ENCODE data around the gene CA5A.
A peak's percentile ranks its signal among the peaks of the same experiment; 100 is the strongest.
"Not testable (repeated sequence)": the region's sequence is repeated elsewhere in the genome, so short reads cannot be mapped to it uniquely, and the experiment has no call there.

Gene CA5A

DNA sequence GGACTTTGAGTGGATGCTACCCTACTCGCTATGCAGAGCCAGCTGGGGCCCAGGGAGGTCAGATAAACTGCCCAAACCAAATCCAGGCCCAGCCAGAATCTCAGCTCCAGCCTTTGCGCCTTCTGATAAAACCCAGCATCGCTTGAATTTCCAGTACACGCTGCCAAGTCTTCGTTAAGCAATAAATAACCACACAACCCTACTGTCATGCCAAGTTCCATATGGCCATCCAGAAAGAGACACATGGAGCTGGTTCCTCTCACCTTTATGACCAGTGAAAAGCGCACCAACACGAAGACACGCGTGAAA lies 73.0 kb downstream of the CA5A start:
- not testable (repeated sequence) for DNase-seq

DNA sequence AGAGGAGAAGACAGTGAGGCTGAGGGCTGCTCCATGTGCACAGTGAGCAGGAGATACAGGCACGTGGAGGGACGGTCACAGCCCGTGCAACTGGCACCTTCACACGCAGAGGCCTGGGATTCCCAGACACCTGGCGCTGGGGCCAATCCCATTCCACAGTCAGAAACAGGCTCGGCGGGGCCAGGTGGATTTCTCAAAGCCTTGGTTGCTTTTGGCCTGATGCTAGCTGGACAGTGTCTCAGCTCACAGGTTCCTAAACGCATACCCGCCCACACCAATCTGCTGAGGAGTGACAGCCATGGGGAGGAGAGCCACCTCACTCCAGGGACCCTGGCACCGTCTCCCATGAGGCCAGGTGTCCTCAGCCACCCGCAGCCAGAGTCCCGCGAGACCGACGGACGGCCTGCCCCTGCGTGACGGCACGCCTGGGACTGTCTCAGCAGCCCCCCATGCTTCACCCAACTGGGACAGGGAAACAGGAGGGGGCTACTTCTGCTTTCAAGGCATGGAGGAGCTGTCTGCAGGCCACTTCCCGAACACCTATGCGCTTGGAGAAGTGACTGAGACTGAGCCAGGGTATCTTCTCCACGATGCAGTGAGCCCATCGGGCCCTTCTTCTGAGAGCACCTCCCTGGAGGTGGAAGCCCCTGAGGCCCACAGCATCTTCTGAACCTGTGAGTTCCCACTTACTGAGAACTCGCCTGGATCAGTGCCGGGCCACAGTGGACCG lies 73.6 kb downstream of the CA5A start:
- not testable (repeated sequence) for DNase-seq

DNA sequence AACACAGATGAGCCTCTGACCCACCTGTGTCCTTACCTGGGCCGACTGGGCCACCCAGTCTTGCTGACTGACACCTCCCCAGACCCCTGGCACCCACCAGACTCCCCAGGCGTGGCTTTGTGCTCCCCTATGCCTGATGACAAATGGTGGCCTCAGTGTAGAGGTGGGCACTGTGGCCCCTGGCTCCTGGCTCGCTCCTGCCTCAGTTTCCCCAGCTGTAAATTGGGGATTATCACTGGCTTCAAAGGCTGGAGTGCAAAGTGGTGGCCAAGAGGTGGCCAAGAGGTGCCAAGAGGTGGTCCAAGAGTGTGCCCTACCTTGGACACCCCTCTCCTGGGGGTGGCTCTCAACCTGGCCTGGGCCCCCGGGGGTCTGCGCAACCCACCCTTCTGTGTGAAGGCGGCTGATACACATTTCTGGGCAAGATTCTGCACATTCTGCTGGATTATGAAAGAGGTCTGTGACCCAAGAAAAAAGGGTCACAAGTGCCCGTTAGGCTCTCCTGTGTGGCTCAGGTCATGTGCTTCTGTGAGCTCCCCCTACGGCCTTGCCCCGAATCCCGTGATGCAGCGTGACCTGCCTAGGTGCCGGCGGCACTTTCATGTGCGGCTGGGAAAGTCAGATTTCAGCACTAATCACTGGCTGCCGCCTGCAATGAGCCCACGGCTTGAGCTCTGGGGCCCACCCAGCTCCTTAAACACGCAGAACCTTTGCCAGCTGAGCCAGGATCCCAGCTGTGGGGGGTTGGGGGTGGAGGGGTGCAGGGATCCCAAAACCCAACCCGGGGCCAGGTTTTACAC lies 74.8 kb downstream of the CA5A start:
- not testable (repeated sequence) for DNase-seq

DNA sequence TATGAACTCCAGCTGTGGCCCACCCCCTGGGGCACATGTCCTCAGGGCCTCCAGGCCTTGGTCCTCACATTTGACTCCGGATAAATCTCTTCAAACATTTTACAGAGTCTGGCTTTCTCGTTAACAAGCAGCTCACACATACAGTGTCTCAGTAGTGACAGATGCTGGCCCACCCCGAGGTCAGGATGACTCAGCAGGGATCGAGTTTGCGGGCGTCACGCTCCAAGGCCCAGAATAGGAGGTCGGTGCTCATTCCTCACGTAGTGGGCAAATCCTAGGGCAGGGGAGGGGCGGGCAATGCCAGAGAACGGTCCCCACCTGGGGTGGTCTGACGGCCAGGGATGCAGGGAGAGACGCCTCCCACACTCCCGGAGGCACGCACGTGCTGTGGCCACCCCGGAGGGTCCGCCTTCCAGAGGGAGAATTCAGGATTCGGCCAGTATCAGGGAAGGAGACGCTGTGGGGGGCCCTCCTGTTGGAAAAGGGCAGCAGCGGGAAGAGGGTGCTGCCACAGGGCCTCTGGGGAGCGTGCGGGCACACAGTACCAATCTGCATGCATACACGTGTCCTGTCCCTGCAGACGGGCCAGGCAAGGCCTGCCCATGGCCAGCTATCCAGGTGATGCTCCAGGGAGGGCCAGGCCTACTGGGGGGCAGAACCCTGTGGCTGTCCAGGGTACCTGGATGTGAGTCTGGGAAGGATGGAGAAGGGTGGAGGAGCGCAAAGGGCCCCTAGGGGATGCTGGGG lies 75.6 kb downstream of the CA5A start:
- peak; percentile 15 for DNase-seq

DNA sequence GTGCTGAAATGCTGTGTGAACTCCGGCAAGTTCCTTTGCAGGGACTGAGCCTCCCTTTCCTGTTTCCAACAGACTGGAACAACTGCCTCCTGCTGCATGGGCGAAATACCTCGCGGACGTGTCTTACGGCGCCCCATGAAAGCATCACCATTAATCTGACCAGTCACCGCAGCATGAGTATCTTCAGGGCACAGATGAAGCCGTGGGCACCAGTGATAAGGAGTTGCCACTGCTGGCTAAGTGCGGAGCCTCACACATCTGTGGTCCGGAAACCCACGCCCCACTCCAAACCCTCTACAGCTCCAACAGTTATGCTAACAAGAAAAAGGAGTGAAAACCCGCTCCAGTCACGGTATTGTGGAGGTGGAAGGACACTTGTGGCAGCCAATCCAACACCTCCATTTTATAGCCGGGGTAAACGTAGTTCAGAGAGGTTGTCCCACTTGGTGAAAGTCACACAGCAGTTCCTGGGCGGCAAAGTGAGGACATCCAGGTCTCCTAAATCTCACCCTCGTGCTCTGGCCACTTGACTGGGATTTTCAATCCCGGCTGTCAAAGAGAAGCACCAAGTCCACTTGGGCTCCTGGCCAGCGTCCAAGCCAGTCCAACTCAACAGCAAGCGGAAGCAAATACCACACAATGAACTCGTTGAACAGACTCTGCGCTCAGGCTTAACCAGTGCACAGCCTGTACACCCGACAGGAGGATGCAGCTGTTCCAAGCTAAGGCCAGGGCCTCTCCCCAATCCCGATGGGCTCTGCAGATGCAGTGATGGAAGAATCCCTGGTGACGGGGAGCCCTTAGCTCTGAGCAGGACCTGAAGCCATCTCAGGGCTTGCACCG lies 78.0 kb downstream of the CA5A start:
- DNase-seq, result not testable (repeated sequence)

DNA sequence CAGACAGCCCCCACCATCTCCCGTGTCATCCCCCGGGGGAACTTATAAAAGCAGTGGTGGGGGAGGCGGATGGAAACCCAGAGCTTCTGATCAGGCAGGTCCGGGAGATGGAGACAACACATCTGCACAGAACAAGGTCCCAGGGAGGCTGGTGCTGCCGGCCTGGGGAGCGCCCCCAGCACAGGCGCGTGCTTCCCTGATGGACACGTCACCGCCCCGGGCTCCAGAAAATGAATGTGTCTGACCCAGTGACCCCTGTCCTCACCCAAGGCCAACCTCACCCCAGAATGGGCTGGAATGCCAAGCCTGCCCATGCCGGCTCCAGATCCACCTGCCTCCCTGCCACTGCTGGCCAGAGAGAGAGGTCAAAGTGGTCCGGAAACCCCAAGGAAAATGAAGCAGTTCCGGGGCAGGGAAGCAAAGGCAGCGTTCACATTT lies 79.5 kb downstream of the CA5A start:
- DNase-seq, result no peak

DNA sequence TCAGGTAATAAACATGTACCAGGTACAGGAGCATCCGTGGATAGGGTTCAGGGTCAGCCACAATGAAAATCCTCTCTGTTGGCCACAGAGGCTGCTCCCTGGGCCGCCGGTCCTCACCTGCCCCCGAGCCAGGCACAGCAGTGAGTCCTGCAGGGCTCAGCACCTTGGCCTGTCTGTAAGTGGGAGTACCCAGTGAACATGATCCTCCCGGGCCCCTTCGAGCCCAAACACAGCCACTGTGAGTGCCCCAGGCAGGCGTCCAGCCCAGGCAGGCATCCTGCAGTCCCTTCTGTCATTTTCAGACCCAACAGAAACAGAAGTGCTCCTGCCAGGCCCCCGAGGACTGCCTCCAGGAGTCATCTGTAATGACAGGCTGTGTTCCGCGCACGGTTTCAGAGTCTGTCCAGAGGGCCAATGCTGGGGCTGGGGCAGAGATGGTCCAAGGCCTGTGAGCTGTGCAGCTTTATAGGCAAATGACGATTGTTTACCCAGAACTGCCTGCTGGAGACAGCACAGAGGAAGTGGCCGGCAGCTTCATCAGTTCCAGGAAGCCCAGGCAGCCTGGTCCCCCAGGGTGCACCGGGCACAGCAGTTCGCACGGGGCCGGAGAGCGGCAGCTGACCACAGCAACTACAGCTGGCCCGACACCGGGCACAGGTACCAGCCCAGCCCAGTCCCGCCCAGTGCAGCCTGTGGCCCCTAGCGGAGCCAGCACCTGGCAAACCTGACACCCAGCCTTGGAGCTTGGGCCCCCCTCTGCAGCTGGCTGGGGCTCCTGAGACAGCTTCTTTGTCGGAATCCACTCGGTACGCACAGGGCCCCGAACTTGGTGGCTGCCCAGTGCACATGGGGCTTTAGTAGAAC lies 80.2 kb downstream of the CA5A start:
- peak; percentile 27 for DNase-seq

DNA sequence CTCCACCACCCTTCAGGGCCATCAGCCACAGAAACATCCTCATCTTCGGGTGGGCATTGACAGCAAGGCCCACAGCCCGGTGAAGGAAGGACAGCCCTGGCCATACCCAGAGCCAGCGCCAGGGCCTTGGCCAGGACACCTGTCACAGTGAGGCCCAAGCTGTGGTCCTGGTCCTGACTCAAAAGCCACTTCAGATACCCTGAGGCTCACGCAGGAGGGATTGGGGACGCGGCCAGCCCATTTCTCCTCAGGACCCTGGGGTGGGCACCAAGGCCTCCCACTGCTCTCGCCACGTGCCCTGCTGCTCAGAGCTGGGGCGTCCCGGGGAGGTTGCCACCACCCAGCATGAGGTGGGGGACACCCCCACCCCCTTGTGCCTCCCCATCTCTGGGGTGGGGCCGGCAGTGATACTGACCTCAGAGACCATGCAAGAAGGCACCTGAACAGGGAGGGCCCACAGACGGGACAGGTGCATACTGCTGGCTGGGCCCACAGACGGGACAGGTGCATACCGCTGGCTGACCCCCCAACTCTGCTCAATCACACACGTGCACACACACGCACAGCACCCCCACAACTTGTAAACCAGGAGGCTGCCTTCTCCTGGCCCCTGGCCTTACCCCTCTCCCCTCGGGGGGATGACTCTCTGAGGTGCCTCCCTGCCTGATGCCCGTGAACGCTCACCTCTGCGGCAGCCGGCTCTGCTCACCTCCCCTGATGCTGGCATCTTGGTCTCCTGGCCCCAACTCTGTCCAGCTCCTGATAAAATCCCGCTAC lies 81.2 kb downstream of the CA5A start:
- DNase-seq, result no peak

DNA sequence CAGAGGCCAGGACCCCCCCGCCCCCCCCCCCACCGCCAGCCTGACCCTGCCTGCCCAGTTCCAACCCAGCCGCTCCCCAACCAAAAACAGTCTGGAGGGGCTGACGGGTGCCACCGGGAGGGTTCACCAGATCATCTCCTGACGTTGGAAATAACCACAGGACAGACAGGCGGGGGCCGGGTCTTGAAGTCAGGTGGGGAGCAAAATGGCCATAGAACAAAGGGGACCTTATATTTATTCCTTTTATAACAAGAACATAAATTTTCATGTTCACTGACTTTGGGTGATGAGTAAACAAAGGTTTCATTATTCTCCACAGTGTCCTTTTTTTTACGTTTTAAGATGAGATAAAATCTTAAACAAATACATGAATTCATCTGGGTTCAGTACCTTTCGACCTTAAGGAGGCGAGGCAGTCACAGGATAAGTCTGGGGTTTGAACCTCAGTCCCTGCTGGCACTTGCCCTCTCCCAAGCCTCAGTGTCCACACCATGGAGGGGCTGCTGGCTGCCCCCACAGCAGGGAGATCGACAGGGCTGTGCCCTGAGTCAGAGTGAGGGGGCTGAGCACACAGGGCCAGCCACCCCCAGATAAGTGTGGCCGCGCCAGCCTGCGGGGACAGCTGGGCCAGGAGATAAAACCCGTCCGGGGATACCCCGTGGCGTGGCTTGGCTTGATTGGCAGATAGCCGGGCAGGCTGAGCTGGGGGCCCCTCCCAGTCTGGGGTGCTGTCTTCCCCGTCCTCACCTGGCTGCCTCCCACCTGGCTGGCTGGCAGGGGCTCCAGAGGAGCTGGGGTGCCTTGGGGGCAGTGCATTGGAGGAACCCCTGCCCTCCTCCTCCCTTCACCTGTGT lies 82.0 kb downstream of the CA5A start:
- DNase-seq, result no peak

DNA sequence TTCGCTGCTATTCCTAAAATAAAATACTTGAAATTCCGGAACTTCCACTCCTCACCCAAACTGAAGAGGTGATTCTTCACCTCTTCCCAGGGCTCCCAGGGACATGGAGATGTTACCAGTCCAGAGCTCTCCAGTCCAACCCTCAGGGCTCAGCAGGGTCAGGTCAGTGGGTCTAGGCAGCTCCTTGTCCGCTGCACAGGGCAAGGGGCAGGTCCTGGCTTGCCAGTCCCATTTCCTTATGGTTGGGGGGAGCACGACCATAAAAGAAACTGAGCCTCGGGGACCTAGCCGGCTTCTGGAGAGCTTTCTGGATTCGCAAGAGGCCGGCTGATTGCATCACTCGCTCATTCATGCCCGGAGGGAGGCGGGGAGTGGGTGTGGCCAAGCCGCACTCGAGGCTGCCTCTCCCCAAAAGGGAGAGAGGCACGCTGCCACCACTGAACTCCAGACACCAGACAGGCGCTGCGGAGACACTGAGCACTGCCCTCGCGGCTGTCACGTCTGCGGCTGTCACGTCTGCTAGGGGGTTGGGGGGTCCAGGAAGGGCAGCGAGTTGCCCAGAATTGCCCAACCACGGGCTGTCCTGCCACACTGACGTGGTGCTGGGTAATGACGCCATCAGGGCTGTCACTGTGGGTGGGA lies 82.8 kb downstream of the CA5A start:
- DNase-seq, result peak; percentile 70

DNA sequence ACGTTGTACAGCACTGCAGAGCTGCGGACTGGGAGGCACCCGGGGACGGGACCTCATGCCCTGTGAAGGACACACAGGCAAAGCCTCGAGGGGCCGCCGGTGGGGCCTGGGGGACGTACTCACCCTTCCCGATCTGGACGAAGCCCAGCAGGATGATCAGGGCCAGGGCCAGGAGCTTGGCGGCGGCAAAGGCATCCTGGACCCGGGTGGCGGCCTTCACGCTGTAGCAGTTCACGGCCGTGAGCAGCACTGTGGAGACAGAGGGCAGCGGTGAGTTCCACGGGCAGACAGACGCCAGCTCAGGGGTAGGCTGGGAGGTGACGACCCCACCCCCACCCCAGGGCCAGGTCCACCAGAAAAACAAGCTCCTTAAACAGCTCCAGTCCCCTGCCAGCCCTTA lies 84.7 kb downstream of the CA5A start:
- DNase-seq, result no peak

DNA sequence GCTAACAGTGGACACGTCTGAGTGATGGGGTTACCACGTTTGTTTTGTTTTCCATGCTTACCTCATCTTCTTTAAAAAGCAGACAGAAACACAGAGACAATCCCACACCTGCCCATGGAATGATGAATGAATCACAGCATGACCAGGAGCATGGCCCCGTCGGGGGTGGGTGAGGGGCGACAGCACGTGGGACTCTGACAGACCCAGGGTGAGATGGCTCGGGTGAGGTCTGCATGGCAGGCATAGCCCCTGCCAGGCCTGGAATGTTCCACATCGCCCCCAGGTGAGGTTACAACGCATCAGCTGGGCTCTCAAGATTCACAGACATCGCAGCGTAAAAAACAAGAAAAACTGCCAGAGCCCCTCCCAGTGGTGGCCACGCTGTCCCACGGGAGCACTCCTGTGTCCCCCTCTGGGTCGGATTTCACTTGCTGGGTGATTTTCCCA lies 85.2 kb downstream of the CA5A start:
- DNase-seq, result no peak

DNA sequence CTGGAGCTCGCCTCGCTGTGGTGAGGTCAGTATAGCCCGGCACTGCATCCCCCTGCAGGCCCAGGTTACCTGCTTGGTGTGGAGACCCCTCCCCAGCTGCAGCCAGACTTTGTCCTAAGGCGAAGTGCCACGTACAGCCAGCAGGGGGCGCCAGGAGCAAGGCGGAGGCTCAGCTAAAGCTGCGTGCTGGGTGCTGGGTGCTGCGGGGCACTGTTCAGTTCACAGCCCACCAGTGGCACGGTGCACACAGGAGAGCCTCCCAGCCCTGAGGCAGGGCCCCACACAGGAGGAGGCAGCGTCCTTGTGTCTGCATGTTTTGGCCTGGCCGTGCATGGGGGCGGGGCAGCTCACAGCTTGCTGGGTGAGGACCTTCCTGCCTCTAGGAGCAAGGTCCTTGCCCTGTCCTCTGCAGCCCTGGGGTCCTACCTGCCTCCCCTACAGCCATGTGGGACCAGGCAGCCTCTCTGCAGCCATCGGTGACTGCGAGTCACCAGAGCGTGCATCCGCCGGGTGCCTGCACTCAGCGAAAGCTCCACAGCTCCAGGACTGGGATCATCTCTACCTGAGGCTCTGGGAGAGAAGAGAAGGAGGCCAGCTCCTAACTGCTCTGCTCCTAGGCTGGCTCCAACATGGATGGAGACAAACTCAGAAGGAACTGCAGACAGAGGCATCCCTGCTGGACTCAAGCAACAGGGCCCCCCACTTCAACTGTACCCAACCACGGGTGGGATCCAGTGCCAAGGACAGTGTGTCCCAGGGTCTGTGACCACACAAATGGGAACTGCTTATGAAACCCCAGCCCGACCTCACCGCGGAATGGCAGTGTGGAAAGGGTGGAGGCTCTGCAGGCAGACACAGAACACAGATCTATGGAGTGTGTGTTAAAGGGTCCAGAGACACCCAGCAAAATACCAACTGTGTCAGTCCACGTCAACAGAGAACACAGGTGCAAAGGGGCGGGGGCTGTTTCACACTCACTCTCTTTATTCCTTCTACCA lies 86.0 kb downstream of the CA5A start:
- peak; percentile 9 for DNase-seq

DNA sequence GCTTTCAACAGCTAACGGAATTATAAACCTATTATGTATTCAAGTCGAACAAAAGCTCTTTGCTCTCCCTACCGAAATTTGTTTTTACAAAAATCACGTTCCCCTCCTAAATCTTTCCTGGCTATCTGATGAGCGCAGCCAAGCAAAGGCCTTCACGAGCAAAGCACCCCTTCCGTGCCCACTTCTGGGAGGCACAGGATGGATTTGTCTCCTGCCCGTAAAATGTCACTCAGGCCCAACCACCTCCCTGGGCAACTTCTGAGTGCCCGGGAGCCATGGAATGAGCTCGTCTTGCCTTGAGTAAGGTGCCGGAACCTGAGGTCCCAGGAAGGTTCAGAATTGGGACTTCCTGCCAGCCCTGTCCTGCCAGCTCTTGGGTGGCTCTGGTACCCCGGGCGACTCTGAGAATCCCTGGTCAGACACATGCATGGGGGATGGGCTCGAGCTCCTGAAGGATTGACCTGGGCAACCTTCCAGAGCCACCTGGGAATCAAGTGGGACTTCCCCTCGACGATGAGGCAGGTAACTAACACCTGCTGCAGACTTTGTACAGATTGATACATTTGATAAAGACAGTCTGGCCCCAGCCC lies 86.8 kb downstream of the CA5A start:
- DNase-seq, result no peak

DNA sequence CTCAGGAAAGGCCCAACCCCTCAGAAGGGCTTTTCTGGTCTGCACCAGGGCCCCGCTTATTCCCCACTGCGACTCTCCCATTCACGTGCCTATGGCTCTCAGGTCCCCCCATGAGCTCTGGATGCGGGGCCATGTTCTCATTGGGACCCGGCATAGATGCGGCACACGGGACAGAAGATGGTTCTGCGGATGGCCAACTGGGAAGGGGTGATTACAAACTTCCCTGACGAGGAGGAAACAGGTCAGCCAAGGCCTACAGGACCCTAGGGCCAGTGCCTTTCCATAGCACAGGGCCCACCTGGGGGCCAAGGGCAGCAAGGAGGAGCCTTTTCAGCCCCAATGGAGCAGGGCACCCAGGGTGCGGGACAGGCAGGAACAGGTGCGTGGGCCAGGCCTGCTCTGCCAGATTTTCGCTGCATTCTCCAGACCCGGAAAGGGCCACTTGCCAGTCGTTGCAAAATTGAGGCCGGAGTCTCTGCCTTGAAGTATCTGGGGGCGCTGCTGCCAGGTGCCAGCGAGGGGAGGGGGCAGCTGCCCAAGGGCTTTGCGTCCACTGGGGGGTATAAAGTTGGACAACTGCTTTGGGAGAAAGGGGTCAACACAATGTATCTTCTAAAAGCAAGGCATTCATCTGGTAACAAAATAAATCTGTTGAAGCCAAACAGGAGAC lies 87.5 kb downstream of the CA5A start:
- no peak for DNase-seq

DNA sequence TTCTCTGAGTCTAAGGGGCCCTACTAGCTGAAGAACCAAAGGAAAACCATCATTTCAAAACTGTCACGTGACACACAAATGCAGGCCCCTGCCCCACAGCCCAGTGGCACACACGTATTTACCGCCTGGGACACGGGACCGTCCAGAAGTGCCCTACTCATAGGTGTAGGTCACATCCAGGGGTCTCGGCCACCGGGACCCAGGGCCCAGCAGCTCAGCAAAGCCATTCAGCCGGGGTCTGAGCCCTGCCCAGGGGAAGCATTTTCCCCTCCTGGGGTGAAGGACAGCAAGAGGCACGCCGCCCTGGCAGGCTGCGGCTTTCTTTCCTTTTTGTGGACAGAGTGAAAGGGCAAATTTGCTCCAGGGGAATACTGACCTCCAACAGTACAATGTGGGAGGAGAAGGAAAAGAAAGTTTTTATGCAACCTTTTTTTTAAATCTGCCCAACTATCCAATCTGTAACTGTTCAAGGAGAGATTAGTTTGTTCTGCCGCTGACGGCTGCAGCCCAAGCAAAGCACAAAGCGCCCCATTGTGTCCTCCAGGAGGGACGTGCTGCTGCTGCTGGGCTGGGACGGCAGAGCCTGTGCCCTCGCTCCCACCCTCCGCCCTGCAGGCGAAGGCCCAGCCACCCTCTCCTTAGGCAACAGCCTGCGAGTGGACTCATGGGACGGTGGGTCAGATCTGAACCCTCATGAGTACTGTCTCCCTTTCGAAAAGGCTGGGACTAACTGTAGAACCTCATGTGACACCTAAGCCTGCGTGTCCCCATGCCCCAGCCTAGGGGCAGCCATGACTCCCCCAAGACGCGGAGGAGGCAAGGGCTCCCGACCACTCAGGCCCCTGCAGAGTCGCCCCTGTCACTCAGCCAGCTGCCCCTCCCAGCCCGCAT lies 88.3 kb downstream of the CA5A start:
- no peak for DNase-seq

Data from T1000 (cell line).